Panc1 (cell line): ENCODE data around the gene AGAP1. TPM values are rescaled to one million over a fixed set of nuclear protein-coding genes. Genes with fewer than 3 reads are reported as not detected.

Experiments
- ATAC-seq: fragments of 200-7000 bp; cut with Tn5 transposase; 2 replicates; pipeline ENCODE4 v1.9.1; 2020; ENCODE audit warnings: mild to moderate bottlenecking, moderate library complexity
- BruUV-seq: library from RNA; stranded (reverse); fragments of 400-500 nt; replicated peaks from 2 replicates; lab custom pipeline; 2021; lab: Mats Ljungman, UMichigan
- CTCF ChIA-PET: fragments of 300-600 bp; sonication (Branson Sonifier 250); formaldehyde crosslinking; loops from one replicate; lab custom pipeline; 2022; ENCODE audit warnings: antibody characterized with exemption; lab: Charles Lee
- POLR2A ChIA-PET: fragments of 300-600 bp; sonication (Branson Sonifier 250); formaldehyde crosslinking; loops from one replicate; lab custom pipeline; 2022; ENCODE audit warnings: antibody characterized with exemption; lab: Charles Lee
- DNase-seq: peaks from one replicate; pipeline ENCODE4 v3.0.0-alpha.2; 2010; ENCODE audit warnings: low read depth, low spot score
- H3K27ac ChIP-seq: 2 replicates; pipeline ENCODE4 v1.5.1; 2011; ENCODE audit warnings: mild to moderate bottlenecking, low read length, inconsistent platforms
- H3K27me3 ChIP-seq: fragments of 200-500 bp; sonication (Bioruptor generic); 2 replicates; pipeline ENCODE4 v1.6.0; 2014; ENCODE audit warnings: low read length, inconsistent platforms; ENCODE audit not compliant: control insufficient read depth, insufficient read depth
- H3K36me3 ChIP-seq: fragments of 200-500 bp; sonication (Bioruptor generic); 2 replicates; pipeline ENCODE4 v1.5.1; 2014; ENCODE audit warnings: inconsistent platforms, mild to moderate bottlenecking, low read length, moderate library complexity; ENCODE audit not compliant: control insufficient read depth, insufficient read depth
- H3K4me1 ChIP-seq: 2 replicates; pipeline ENCODE4 v1.5.1; 2011; ENCODE audit warnings: inconsistent platforms, mild to moderate bottlenecking, low read length, moderate library complexity; ENCODE audit not compliant: control insufficient read depth, insufficient read depth
- H3K4me3 ChIP-seq, 2 experiments: 2 replicates each; pipeline ENCODE4 v1.5.1; 2011 to 2012; ENCODE audit warnings: low read depth in 2 of 2, low read length in 2 of 2, mild to moderate bottlenecking in 2 of 2, inconsistent platforms in 1 of 2, moderate library complexity in 1 of 2
- H3K9me3 ChIP-seq: fragments of 200-500 bp; sonication (Bioruptor generic); 2 replicates; pipeline ENCODE4 v1.5.1; 2014; ENCODE audit warnings: low read depth, mild to moderate bottlenecking, inconsistent platforms, low read length, moderate library complexity; ENCODE audit not compliant: control insufficient read depth, insufficient read depth
- POLR2AphosphoS5 ChIP-seq: IDR thresholded peaks from 2 replicates; pipeline ENCODE4 v1.6.1; 2012; ENCODE audit warnings: mild to moderate bottlenecking, low read depth, low read length, moderate library complexity
- SIN3A ChIP-seq: IDR thresholded peaks from 2 replicates; pipeline ENCODE4 v1.6.1; 2012; ENCODE audit warnings: low read depth, mild to moderate bottlenecking, low read length, moderate library complexity, borderline replicate concordance; ENCODE audit not compliant: insufficient read depth
- TCF7L2 ChIP-seq: IDR thresholded peaks from 2 replicates; pipeline ENCODE4 v1.6.1; 2011; ENCODE audit warnings: mild to moderate bottlenecking, low read depth, low read length, inconsistent platforms
- in situ Hi-C: cut with HindIII; loops from 2 replicates; pipeline ENCODE4 v1.10.0; 2016; ENCODE audit warnings: low sequenced_read_pairs, low pct_unique_long_range_greater_than_20kb
- intact Hi-C: fragments of 100-400 bp; cut with micrococcal nuclease; formaldehyde crosslinking; loops from one replicate; pipeline ENCODE4 v1.10.0; 2022; ENCODE audit not compliant: unreplicated experiment
- total RNA-seq: library from RNA; stranded (reverse); gene quantifications from one replicate; pipeline ENCODE4 v1.2.1, GENCODE V29; 2021; ENCODE audit not compliant: unreplicated experiment
- TF ChIP-seq, protein P1 (sequence below): fragments of 450-650 bp; IDR thresholded peaks from 2 replicates; pipeline ENCODE4 v1.5.1; 2017; ENCODE audit warnings: mild to moderate bottlenecking
- TF ChIP-seq, protein P2 (sequence below), 2 experiments: IDR thresholded peaks; 2 replicates each; pipeline ENCODE4 v1.6.1; 2011 to 2012; ENCODE audit warnings: low read depth in 2 of 2, control low read depth in 1 of 2, low read length in 1 of 2, mild to moderate bottlenecking in 1 of 2, moderate library complexity in 1 of 2; ENCODE audit not compliant: insufficient read depth in 1 of 2

Gene AGAP1
- total RNA-seq, 1 experiment from 2014 or later, result 38.9 TPM

DNA sequence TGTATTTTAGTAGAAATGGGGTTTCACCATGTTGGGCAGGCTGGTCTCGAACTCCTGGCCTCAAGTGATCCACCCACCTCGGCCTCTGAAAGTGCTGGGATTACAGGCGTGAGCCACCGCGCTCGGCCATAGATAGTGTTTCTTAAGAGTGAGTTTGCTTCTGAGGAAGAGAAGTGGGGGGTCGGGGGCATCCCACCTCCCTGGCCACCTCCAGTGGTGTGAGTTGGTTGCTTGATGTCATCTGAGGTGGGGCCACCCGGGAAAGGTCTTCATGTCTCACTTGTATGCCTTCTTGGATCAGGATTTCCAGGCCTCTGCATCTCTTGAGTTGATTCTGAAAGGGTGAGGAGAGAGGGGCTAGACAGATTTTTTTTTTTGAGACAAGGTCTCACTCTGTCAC lies 57.1 kb downstream of the AGAP1 start:
- H3K27me3 ChIP-seq, result no peaks in the 10 kb centered on the region
- no peak for TF ChIP-seq TCF7L2
- TF ChIP-seq SIN3A, result no peak
- TF ChIP-seq, protein P1, sequence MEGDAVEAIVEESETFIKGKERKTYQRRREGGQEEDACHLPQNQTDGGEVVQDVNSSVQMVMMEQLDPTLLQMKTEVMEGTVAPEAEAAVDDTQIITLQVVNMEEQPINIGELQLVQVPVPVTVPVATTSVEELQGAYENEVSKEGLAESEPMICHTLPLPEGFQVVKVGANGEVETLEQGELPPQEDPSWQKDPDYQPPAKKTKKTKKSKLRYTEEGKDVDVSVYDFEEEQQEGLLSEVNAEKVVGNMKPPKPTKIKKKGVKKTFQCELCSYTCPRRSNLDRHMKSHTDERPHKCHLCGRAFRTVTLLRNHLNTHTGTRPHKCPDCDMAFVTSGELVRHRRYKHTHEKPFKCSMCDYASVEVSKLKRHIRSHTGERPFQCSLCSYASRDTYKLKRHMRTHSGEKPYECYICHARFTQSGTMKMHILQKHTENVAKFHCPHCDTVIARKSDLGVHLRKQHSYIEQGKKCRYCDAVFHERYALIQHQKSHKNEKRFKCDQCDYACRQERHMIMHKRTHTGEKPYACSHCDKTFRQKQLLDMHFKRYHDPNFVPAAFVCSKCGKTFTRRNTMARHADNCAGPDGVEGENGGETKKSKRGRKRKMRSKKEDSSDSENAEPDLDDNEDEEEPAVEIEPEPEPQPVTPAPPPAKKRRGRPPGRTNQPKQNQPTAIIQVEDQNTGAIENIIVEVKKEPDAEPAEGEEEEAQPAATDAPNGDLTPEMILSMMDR, result no peak
- TF ChIP-seq, protein P2, sequence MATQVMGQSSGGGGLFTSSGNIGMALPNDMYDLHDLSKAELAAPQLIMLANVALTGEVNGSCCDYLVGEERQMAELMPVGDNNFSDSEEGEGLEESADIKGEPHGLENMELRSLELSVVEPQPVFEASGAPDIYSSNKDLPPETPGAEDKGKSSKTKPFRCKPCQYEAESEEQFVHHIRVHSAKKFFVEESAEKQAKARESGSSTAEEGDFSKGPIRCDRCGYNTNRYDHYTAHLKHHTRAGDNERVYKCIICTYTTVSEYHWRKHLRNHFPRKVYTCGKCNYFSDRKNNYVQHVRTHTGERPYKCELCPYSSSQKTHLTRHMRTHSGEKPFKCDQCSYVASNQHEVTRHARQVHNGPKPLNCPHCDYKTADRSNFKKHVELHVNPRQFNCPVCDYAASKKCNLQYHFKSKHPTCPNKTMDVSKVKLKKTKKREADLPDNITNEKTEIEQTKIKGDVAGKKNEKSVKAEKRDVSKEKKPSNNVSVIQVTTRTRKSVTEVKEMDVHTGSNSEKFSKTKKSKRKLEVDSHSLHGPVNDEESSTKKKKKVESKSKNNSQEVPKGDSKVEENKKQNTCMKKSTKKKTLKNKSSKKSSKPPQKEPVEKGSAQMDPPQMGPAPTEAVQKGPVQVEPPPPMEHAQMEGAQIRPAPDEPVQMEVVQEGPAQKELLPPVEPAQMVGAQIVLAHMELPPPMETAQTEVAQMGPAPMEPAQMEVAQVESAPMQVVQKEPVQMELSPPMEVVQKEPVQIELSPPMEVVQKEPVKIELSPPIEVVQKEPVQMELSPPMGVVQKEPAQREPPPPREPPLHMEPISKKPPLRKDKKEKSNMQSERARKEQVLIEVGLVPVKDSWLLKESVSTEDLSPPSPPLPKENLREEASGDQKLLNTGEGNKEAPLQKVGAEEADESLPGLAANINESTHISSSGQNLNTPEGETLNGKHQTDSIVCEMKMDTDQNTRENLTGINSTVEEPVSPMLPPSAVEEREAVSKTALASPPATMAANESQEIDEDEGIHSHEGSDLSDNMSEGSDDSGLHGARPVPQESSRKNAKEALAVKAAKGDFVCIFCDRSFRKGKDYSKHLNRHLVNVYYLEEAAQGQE (IDR thresholded peaks at IDR 0.05; ENCODE audit: insufficient read depth in 1 of 2, low read depth in 2 of 2, low read length in 1 of 2), result no peak
- TF ChIP-seq POLR2AphosphoS5, result no peak
- H3K36me3 ChIP-seq, result no peaks in the 10 kb centered on the region
- in situ Hi-C loops (no loop called here), intact Hi-C loops (no loop called here)
- no peak overlapping the region for H3K27ac ChIP-seq
- CTCF ChIA-PET, result no interaction called here
- no peak for DNase-seq
- H3K4me1 ChIP-seq, result peaks cover 10% of the 10 kb centered on the region
- POLR2A ChIA-PET, result no interaction called here
- BruUV-seq, result no TSS peak
- no peak overlapping the region for H3K4me3 ChIP-seq
- no peak for ATAC-seq
- no peaks in the 10 kb centered on the region for H3K9me3 ChIP-seq

DNA sequence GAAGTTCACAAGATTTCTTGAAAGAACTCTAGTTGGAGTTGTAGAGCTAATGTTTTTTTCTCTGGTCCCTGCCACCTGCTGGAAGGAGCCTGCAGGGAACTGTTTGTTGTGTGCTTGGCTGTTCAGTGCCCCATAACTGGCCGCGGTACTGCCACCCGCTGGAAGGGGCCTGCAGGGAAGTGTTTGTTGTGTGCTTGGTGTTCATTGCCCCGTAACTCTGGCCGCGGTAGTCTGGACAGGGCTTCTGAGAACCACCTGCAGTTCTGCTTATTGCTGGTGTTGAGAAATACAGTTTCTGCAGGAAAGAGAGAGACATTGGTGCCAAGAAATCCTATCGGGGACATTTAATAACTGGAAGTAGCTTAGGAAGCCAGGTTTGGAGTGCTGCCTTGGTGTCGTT lies 58.1 kb downstream of the AGAP1 start:
- CTCF ChIA-PET, result interaction anchor here (0.6 to 1.3 kb wide), 5 partner anchors 42 to 417 kb away, joined by 3 to 5 read pairs (median 3); no protein-coding TSS in a partner anchor
- H3K9me3 ChIP-seq, result no peaks in the 10 kb centered on the region
- TF ChIP-seq TCF7L2 (no peak), SIN3A (no peak), POLR2AphosphoS5 (no peak)
- TF ChIP-seq, protein P1, result peak; percentile 82
- TF ChIP-seq, protein P2 (IDR thresholded peaks at IDR 0.05; ENCODE audit: insufficient read depth in 1 of 2, low read depth in 2 of 2, low read length in 1 of 2), result no peak
- BruUV-seq, result no TSS peak
- peak; percentile 8 for DNase-seq
- in situ Hi-C loops (no loop called here), intact Hi-C loops (no loop called here)
- H3K27ac ChIP-seq, result no peak overlapping the region
- no peaks in the 10 kb centered on the region for H3K36me3 ChIP-seq
- no peak overlapping the region for H3K4me3 ChIP-seq
- peak; percentile 95 for ATAC-seq
- POLR2A ChIA-PET, result interaction anchor here (0.6 kb wide), 1 partner anchor 110 kb away, joined by 8 read pairs; no protein-coding TSS in a partner anchor
- peaks cover 10% of the 10 kb centered on the region for H3K4me1 ChIP-seq
- H3K27me3 ChIP-seq, result no peaks in the 10 kb centered on the region
